GM19351 (cell line): ENCODE measurements around the gene NTM.
"Not testable (repeated sequence)": the region's sequence is repeated elsewhere in the genome, so short reads cannot be mapped to it uniquely, and the experiment has no call there.

Experiments used
- ATAC-seq: cut with Tn5 transposase; IDR thresholded peaks from one replicate; pipeline ENCODE4 v1.9.1; 2021; ENCODE audit warnings: mild to moderate bottlenecking, moderate library complexity; ENCODE audit not compliant: unreplicated experiment

NTM gene

DNA sequence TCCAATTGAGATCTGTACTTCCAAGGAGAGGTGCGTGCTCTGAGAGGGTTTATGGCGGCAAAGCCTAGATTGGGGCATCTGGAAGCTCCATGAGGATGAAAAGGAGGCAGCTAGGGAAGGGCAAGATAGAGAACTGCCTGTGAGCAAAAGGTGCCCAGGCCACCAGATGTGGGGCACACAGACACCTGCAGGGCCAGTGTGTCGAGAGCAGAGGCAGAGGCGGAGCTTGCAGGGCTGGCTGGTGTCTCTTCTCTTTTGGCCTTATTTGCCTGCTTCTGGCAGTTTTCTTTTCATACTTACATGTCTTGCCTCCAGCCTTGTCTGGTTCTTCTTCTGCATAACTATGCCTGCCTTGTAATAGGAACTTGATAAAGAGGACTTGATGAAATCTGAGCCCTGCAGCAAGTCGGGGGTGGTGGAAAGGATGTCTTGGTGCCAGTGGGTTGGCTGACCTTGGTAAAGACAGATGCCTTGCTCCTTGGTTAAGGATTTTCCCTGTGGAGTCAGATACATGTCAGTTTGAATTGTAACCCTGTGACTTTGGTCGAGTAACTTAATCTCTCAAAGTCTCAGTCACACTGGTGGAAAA lies 680.3 kb downstream of the NTM start:
- ATAC-seq = no peak

DNA sequence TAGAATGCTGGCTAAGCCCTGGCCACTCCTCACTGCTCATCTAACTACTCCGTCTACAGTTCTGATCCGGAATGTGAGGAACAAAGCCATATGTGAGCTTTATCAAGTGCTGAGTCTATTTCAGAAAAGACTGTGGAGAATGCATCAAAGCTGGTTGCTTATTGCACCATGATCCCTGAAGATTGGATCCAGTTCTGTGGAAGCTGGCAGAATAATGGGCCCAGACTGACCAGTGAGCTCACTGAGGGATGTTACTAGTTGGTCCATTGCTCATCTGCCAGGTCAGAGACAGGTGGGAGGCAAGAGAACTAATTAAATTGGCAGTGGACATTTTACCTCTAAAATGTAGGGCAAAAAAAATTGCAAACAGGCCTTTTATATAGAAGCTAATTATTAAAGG lies 681.3 kb downstream of the NTM start:
- ATAC-seq = no peak

DNA sequence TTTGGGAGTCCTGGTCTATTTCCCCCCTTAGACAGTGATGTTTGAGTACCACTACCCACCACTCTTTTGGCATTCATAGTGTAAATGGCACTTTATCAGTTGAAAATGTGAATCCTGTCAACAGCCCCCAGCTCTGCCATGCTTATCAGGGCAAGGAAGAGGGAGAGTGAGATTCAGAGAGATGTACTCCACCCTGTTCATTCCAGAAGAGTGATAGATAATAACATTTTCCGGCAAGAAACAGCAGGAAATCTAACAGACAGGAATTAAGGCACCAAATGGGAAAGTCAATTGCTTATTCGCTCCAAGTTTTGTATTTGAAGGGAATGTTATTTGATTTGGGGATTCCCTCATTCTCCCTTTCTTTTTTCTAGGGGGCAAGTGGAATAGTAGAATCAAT lies 681.9 kb downstream of the NTM start:
- ATAC-seq = no peak

DNA sequence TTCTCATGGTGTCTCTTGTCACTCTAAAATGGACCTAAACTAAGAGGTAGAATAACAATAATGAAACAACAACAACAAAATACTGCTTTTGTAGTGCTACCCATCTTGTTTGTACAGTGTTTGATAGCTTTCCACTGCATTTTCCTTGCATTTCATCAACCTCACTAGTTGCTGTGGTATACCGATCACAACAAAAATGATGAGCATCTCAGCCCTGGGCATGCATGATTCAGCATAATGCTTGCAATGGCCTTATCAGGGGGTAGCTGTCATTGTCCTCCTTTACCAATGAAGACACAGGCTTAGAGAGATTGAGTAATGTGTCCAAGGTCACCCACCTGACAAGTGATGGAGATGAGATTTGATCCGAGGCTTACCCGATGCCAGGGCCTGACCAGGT lies 682.5 kb downstream of the NTM start:
- no peak for ATAC-seq

DNA sequence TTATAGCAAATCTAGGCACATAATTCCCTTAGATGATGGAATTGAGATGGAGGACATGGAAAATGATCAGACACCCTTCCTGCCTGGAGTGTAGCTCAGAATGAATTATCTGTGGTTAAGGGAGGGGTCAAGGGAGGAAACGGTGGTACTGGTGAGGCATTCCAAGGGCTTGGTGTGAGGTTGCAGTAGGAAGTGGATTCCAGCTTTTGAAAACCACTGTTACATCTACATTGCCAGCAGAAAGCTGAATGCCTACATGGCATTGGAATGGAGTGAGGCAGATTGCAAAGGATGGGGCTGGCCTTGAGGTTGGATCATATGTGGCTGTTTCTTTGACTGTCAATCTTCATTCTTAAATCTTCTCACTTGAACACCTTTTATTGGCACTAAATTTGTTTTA lies 684.4 kb downstream of the NTM start:
- no peak for ATAC-seq

DNA sequence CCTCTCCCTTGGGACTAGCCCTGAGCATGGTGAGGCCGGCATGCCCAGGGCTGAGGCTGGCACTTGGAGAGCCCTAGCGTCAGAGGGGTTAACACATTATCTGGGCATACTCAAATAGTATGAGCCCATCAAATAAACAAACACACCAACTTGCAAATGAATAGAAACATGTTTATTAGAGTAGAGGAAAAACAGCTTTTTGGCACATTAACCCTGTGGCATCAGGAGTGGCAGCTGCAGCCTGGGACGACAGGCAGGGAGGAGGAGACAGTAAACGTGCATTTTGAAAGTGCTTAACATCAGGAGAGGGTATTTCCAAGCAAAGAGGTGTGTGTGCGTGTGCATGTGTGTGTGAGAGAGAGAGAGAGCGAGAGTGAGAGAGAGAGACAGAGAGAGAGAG lies 684.9 kb downstream of the NTM start:
- no peak for ATAC-seq

DNA sequence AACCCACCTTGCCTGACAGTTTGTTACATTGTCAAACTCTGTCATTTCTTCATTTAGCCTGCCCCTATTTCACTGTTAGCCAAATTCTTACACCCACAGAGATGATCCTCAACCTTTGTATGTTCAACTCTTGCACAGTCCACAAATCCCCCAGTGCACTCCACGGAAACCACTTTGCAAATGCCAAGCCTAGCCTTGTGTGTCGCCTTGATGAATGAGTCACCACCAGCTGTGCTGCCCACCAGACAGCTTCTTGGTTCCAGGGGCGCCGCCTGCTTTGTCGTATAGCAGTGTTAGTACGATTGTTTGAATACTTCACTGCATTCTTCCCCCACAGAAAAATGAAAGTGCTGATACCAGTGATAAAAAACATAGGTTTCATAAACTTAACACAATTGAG lies 686.3 kb downstream of the NTM start:
- no peak for ATAC-seq

DNA sequence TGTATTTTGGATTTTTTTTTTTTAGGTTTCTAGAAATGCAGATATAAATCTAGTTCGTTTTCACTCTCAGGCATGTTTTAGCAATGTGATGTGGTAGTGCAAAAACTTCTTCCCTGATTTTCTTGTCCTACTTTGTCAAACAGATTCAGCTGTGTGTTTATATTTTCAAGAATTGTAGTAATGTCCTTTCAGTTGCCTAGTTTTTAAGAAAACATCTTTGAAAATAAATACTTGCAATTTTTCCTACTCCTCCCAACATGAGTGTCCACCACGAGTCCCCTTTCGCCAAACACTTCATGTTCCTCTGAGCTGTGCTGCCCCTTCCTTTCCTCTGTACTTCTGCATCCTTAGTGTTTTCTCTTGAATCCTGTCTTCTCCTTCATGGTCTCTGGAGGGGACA lies 686.9 kb downstream of the NTM start:
- ATAC-seq = no peak

DNA sequence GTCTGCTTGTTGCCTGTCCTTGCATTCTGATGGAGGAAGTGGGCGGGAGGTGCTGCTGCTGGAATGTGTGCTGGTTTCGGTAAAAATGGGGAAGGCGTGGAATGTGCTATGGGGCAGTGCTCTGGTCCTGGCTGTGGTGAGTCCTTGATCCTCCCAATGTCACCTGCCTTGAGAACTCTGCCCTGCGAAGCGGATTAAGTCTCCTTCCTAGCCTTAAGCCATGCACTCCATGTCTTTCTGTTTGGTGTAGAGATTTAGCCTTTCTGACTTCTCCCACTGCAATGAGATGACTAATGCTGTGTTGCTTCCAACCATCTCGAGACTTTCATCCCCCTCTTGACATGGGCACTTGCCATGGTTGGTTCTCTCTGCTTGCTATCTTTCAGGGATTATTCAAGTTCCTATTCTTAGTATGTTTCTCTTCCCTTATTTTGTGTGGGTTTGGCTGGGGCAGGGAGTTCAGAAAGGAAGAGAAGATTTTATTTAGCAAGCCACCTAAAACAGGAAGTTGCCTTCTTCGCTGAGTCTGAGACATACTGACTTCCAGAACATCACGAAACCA lies 687.9 kb downstream of the NTM start:
- no peak for ATAC-seq

DNA sequence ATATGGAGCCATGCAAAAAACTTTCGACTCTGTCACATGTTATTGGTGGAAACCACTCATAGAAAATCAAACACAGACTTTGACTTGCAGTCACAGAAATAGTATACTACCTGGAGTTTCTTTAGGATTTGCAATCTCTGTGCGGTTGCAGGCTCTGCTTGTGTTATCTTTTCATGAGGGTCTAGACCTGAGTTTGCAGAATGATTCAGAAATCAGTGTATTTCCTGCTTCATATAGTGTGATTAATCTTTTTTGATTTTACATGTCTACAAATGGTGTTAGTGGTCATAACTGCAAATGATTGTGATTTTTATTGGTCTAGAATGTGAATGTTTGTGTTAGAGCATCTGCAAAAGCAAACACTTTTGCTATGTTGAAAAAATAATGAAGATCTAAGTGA lies 690.2 kb downstream of the NTM start:
- no peak for ATAC-seq

DNA sequence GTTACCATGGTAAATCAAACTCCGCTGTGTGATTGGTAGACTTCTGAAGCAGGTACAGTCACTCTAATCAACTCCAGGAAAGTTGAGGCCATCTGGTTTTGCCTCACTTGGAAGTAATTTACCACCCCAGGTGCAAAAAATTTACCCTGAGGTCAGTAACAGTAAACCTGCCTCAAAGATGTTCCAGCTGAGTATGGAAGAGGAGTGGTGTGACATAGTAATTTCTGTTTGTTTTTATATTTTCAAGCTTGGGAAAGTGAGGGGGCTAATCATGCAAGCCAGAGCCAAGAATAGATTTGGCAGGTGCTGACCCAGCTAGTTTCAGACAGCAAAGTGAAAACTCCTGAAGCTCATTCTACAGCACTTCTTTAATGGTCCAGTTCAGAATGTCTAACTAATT lies 691.6 kb downstream of the NTM start:
- ATAC-seq = no peak

DNA sequence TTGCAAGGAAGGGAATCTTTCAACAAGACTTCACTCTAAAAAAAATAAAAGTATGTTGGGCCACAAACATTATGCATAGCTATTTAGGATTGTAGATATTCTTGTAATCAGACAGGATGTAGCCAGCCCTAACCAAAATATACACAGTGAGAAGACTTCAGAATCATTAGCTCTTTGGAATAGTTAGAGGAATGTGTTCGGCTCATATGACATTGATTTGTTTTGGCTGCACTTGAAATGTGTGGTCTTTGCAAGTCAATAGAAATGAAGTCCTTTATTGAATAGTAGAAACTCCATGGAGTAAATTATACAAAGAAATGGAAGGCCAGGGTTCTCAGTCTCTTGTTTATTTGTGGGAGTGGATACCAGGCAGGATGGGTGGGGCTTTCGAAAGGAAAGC lies 692.1 kb downstream of the NTM start:
- ATAC-seq = no peak

DNA sequence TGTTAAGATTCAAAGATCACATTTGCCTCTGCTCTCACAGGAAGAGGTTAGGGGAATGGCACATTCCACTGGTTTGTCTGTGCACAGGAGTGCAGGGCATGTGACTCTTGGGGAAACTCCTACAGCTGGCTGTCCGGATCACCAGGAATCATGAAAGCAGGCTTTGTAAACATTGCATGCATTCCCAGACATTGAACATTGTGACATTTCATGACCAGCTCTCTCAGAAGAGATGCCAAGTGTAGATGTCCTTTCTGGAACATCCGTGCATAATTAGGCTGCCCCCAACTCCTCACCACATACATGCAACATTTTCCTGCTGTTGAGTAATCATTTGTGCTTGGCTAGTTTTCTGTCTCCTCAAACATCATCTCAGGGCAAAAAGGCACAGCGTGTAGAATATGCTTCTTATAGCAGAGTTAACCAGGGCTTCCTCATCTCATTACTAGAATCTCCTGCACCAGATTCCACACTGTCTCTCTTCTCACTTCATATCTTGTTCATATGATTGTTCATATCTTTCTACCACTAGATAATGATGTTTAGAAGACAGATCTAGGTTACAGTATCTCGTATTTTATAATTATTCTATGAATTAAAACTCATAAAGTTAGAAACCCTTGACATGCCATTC lies 694.7 kb downstream of the NTM start:
- no peak for ATAC-seq

DNA sequence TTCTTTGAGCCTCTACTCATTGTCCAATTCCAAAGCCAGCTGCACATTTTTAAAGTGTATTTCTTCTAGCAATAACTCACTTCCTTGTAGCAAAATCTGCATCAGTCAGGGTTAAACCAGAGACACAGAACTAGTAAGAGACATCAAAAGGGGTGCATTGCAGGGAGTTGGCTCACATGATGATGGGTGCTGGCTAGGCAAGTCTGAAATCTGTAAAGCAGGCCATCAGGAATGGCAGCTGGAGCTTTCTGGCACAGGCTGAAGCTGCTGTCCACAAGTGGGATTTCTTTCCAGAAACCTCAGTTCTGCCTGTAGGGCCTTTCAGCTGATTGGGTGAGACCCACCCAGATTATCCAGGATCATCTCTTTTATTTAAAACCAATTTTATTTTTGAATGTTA lies 698.1 kb downstream of the NTM start:
- ATAC-seq = no peak

DNA sequence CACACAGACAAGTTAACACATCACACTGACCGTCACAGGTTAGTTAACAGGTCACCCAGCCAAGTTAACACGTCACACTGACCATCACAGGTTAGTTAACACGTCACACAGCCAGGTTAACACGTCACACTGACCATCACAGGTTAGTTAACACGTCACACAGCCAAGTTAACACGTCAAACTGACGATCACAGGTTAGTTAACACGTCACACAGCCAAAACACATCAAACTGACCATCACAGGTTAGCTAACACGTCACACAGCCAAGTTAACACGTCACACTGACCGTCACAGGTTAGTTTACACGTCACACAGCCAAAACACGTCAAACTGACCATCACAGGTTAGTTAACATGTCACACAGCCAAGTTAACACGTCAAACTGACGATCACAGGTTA lies 699.2 kb downstream of the NTM start:
- ATAC-seq = not testable (repeated sequence)

DNA sequence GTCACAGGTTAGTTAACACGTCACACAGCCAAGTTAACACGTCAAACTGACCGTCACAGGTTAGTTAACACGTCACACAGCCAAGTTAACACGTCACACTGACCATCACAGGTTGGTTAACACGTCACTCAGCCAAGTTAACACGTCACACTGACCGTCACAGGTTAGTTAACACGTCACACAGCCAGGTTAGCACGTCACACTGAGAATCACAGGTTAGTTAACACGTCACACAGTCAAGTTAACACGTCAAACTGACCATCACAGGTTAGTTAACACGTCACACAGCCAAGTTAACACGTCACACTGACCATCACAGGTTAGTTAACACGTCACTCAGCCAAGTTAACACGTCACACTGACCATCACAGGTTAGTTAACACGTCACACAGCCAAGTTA lies 700.5 kb downstream of the NTM start:
- not testable (repeated sequence) for ATAC-seq

DNA sequence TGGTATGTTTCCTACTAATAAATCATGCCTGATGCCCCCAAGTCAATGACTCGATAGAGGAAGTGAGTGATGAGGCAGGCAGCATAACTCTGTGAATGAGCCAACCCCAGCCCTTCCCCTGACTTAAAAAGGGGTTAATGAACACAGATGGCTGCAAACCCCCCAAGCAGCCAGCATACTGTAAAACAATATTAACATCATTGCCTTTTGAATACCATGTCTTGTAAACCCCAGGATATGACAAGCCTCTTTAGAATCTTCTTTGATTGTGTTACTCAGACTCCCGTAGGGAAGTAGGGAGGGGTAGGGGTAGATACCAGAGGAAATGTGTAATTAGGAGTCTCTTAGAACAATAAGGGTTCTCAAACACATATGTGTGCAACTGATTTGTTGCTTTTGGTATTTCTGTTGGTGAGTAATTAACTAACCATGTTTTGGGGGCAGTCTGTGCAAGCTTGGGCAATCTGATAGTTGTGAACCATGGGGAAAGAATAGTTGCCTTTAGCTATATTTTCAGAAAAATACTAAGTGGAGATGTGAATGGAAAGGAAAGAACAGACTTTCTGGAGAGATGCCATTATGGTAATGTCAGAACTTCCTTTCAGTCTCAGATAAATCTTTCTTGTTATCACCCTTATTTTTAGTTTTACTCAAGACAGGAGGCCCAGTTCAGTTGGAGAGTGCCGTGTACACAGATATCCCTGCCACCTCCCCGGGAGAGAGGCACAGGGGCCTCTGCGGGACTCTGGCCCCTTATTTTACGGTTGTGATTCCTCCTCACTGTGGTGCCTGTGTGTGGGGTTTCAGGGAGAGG lies 701.8 kb downstream of the NTM start:
- ATAC-seq = no peak

DNA sequence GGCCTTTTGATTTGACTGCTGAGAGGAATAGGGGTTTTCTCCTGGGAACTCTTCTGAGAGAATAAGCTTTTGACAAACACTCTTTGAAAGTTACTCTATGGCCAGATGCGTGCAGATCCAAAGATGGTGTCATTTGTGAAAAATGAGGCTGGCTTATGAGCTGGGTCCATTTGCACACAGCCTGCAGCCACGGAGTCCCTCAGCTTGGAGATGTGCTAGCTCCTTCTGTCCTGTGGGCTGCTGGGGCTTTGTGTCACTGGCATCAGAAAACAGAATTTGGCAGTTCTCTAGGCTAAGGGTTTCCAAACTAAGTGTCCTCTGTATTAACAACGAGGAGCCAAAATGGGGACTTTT lies 702.4 kb downstream of the NTM start:
- no peak for ATAC-seq

DNA sequence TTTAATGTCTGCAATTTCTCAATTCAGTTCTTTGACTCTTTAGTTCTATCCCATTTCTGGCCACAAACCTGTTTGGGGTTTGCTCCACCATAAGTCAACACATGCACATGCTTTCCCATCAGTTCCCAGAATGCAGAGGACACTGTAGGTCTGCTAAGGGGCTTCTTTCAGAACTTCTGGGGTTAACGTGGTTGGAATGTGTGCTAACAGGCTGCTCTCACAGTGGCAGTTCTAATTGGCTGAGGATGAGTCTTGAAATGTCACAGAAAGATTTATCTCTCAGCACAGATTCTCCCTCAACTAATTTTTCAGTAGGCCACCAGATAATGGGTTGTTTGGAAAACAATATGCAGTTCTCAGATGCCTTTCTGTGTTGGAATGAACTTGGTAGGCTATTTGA lies 703.4 kb downstream of the NTM start:
- no peak for ATAC-seq

DNA sequence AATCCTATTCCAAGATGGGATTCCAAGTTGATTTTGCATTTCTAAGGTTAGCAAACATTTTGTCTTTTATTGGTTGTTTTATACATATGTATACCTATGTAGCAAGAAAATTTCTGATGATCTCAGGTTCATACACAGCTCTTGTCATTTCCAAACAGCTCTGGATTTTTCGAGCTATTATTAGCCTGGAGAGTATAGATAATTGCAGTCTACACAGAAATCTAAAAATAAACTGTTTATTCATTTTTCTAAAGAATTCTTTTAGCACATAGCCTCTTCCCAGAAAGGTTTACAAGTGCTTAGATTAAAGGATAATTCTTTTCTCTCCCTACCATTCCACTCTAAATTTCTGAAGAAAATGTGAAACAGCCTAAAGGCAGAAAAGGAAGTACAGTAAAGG lies 705.0 kb downstream of the NTM start:
- ATAC-seq = no peak

DNA sequence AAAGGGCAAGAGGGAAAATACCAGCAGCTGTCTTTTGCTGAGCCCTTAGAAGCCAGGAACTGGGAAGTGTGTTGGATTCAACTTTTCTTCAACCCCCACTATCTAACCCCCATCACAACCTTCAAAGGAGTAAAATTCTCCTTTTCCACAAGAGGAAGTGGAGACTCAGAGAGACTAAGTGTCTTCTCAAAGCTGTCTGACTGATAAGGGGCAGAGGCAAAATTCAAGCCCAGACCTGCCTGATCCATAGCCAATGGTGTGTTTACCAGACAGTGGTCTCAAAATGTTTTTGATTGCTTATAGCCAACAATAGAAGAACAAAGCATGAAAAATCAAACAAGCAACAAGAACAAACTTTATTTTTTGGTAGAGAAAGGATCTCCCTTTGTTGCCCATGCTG lies 707.0 kb downstream of the NTM start:
- no peak for ATAC-seq
